ENCODE results near the gene ARHGAP29. TPM values are rescaled to one million over a fixed set of nuclear protein-coding genes. Genes with fewer than 3 reads are reported as not detected.

Gene ARHGAP29
- total and polyA plus RNA-seq, 2 of the 4 experiments (the other 2 are of a cell fraction): 19.1 to 30.3 TPM

- H3K4me2 ChIP-seq (ENCODE audit: low read depth, low read length): no peak overlapping the region
- POLR2A ChIA-PET (ENCODE audit: unreplicated experiment): no interaction called here
- no peak overlapping the region for H4K8ac ChIP-seq (ENCODE audit: low read depth in 2 of 2, low read length in 2 of 2)
- dilution Hi-C loops (cut with HindIII; ENCODE audit: low sequenced_read_pairs, unreplicated experiment) (no loop called here), in situ Hi-C loops (cut with MboI; ENCODE audit: low sequenced_read_pairs) (no loop called here), intact Hi-C loops (cut with micrococcal nuclease) (loop anchor here (5.0 kb wide), 2 partner anchors 35 to 120 kb away; no protein-coding TSS in a partner anchor)
- no peaks in the 10 kb centered on the region for H3K27me3 ChIP-seq (ENCODE audit: control insufficient read depth, insufficient read depth, low read length)
- no peaks in the 10 kb centered on the region for H3K9me1 ChIP-seq (ENCODE audit: insufficient read depth, low read length)
- ATAC-seq (ENCODE audit: low read depth): no peak
- H3K9ac ChIP-seq (ENCODE audit: low read depth, low read length): no peak overlapping the region
- no peaks in the 10 kb centered on the region for H3K9me3 ChIP-seq (ENCODE audit: control insufficient read depth, insufficient read depth, low read length)
- no peak overlapping the region for H3K27ac ChIP-seq (ENCODE audit: insufficient read depth, low read length)
- H4K91ac ChIP-seq (ENCODE audit: insufficient read depth, low read depth, low read length): no peak overlapping the region
- no peak overlapping the region for H2BK20ac ChIP-seq (ENCODE audit: low read depth, low read length)
- no peak overlapping the region for H2AK5ac ChIP-seq (ENCODE audit: low read depth, low read length)
- TF ChIP-seq USF2 (IDR thresholded peaks at IDR 0.05; ENCODE audit: low read depth, low read length) (no peak), RFX5 (IDR thresholded peaks at IDR 0.05; ENCODE audit: low read depth, low read length) (no peak), SMC3 (IDR thresholded peaks at IDR 0.05; ENCODE audit: low read depth, low read length) (no peak), POLR2A (IDR thresholded peaks at IDR 0.05; ENCODE audit: low read depth, low read length) (no peak)
- H4K5ac ChIP-seq (ENCODE audit: low read depth, low read length): no peak overlapping the region
- no peaks in the 10 kb centered on the region for H3K4me1 ChIP-seq (ENCODE audit: control insufficient read depth, insufficient read depth, low read length)
- DNase-seq: no peak
- CTCF ChIA-PET: interaction anchor here (0.5 kb wide), 1 partner anchor 244 kb away, joined by 3 read pairs; no protein-coding TSS in a partner anchor
- peaks cover 0 to 3% of the 10 kb centered on the region in 2 experiments; a peak in 1 of 4 replicates for H3K79me1 ChIP-seq (ENCODE audit: low read depth in 1 of 2, low read length in 2 of 2)
- H4K20me1 ChIP-seq (ENCODE audit: insufficient read depth, low read length): no peaks in the 10 kb centered on the region
- H3K18ac ChIP-seq (ENCODE audit: low read depth, low read length): no peak overlapping the region
- BruUV-seq (replicated peaks): no TSS peak
- no peak overlapping the region for H3K4me3 ChIP-seq (ENCODE audit: insufficient read depth, low read depth, low read length)
- no peak overlapping the region for H3K56ac ChIP-seq (ENCODE audit: extremely low read depth, insufficient read depth, low read length)
- WGBS, 2 experiments (ENCODE audit: extremely low coverage in 2 of 2, insufficient read length in 1 of 2): no CpG with 5 or more reads among the region's 1 CpG
- no peak overlapping the region for H2BK120ac ChIP-seq (ENCODE audit: low read depth, low read length)
- no peak overlapping the region for H2BK15ac ChIP-seq (ENCODE audit: low read depth, low read length)
- no peak overlapping the region for H2AK9ac ChIP-seq (replicated peaks; ENCODE audit: low read depth, low read length, poor library complexity)
- H2BK5ac ChIP-seq (ENCODE audit: low read depth, low read length, poor library complexity, severe bottlenecking): no peak overlapping the region
- H2AFZ ChIP-seq (replicated peaks; ENCODE audit: low read length, poor library complexity): no peak overlapping the region
- H3K14ac ChIP-seq (replicated peaks; ENCODE audit: low read depth, low read length): no peak overlapping the region
- peaks cover 12% of the 10 kb centered on the region for H3K36me3 ChIP-seq (ENCODE audit: control insufficient read depth, insufficient read depth, low read length)
- no peak overlapping the region for H3K4ac ChIP-seq (ENCODE audit: low read depth, low read length)
- H3K23ac ChIP-seq (ENCODE audit: low read depth, low read length): no peak overlapping the region
Observed at GRCh38 chr1:94182191-94182590, 55.2 kb downstream of the ARHGAP29 start.

All from IMR-90 (cell line).